SW480 (cell line): ENCODE results near the gene RUNX2.

Experiments used
- DNase-seq: peaks from one replicate; pipeline ENCODE4 v3.0.0-alpha.2; 2016; ENCODE audit warnings: low spot score

RUNX2 gene

GRCh38 chr6:45434381-45434700 is 106.2 kb downstream of the RUNX2 start:
- no peak for DNase-seq

GRCh38 chr6:45436544-45437438 is 108.7 kb downstream of the RUNX2 start:
- DNase-seq, result peak; percentile 61

GRCh38 chr6:45437439-45437815 is 109.3 kb downstream of the RUNX2 start:
- DNase-seq, result no peak

- DNase-seq, result no peak
Measured at GRCh38 chr6:45438151-45438550, 110.0 kb downstream of the RUNX2 start.

GRCh38 chr6:45438849-45439406 is 110.8 kb downstream of the RUNX2 start:
- DNase-seq, result peak; percentile 87

- DNase-seq, result no peak
Measured at GRCh38 chr6:45439459-45439858, 111.3 kb downstream of the RUNX2 start.

GRCh38 chr6:45439861-45440388 is 111.8 kb downstream of the RUNX2 start:
- DNase-seq, result no peak

GRCh38 chr6:45441851-45442453 is 113.8 kb downstream of the RUNX2 start:
- peak; percentile 78 for DNase-seq

GRCh38 chr6:45442716-45443115 is 114.6 kb downstream of the RUNX2 start:
- DNase-seq, result no peak

GRCh38 chr6:45445364-45445748 is 117.2 kb downstream of the RUNX2 start:
- DNase-seq, result no peak

GRCh38 chr6:45445749-45446549 is 117.8 kb downstream of the RUNX2 start:
- peak; percentile 95 for DNase-seq

GRCh38 chr6:45447005-45447404 is 118.9 kb downstream of the RUNX2 start:
- DNase-seq, result no peak

- DNase-seq, result no peak
Measured at GRCh38 chr6:45447716-45448115, 119.6 kb downstream of the RUNX2 start.

GRCh38 chr6:45448417-45449389 is 120.6 kb downstream of the RUNX2 start:
- no peak for DNase-seq

- no peak for DNase-seq
Measured at GRCh38 chr6:45450132-45450531, 122.0 kb downstream of the RUNX2 start.

GRCh38 chr6:45450831-45451230 is 122.7 kb downstream of the RUNX2 start:
- no peak for DNase-seq

- DNase-seq, result peak; percentile 74
Measured at GRCh38 chr6:45454008-45454911, 126.1 kb downstream of the RUNX2 start.

- no peak for DNase-seq
Measured at GRCh38 chr6:45455408-45455807, 127.3 kb downstream of the RUNX2 start.

- no peak for DNase-seq
Measured at GRCh38 chr6:45457141-45457540, 129.0 kb downstream of the RUNX2 start.

- DNase-seq, result no peak
Measured at GRCh38 chr6:45458672-45459071, 130.5 kb downstream of the RUNX2 start.
